Measurements from ENCODE around the gene TRPC6.

DNA sequence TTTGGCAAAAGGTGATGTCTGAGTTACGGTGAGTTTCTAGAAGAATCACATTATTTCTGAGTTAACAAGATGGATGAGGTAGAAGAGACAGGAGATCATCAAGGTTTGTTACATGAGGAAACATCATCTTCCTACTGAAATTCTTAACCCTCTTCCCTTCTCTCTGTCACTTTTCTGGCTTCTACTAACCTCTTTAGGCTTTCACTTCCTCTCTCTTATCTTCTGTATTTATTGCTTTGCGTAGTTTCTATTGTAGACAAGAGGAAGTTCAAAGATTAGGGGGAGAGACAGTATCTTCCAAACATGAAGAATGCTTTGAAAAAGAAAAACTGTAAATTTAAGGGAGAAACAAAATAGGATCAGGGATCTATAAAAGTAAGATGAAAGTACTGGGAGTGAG, 75.4 kb downstream of the TRPC6 start:
- TF ChIP-seq, protein P1, sequence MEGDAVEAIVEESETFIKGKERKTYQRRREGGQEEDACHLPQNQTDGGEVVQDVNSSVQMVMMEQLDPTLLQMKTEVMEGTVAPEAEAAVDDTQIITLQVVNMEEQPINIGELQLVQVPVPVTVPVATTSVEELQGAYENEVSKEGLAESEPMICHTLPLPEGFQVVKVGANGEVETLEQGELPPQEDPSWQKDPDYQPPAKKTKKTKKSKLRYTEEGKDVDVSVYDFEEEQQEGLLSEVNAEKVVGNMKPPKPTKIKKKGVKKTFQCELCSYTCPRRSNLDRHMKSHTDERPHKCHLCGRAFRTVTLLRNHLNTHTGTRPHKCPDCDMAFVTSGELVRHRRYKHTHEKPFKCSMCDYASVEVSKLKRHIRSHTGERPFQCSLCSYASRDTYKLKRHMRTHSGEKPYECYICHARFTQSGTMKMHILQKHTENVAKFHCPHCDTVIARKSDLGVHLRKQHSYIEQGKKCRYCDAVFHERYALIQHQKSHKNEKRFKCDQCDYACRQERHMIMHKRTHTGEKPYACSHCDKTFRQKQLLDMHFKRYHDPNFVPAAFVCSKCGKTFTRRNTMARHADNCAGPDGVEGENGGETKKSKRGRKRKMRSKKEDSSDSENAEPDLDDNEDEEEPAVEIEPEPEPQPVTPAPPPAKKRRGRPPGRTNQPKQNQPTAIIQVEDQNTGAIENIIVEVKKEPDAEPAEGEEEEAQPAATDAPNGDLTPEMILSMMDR (IDR thresholded peaks at IDR 0.05) = no peak
- no peak for TF ChIP-seq POLR2A (IDR thresholded peaks at IDR 0.05)

Measured in heart left ventricle (tissue), 13 donors.